ENCODE measurements around the gene CDH10. TPM values are rescaled to one million over a fixed set of nuclear protein-coding genes. Genes with fewer than 3 reads are reported as not detected.

The CDH10 gene
- total RNA-seq, 1 experiment from 2014 or later: 0.31 TPM

- no peak overlapping the region for H3K23ac ChIP-seq (ENCODE audit: insufficient read length, low read depth, low read length)
- no peak for TF ChIP-seq CTCF (conservative IDR thresholded peaks at IDR 0.05)
- H3K79me1 ChIP-seq (ENCODE audit: insufficient read depth, low read depth, low read length, poor library complexity, severe bottlenecking): no peaks in the 10 kb centered on the region
- H3K56ac ChIP-seq (ENCODE audit: insufficient read length, low read depth, low read length): no peak overlapping the region
- no peak overlapping the region for H4K8ac ChIP-seq (replicated peaks; ENCODE audit: insufficient read length, low read depth, low read length)
- H3K27ac ChIP-seq (ENCODE audit: insufficient read length, low read depth, low read length): no peak overlapping the region
- H3K4me2 ChIP-seq (ENCODE audit: insufficient read depth, insufficient read length, low read length): no peak overlapping the region
- no peaks in the 10 kb centered on the region for H3K9me3 ChIP-seq (ENCODE audit: control insufficient read depth, low read depth, low read length)
- H2BK20ac ChIP-seq (ENCODE audit: low read depth, low read length, poor library complexity, severe bottlenecking): no peak overlapping the region
- H2AFZ ChIP-seq (ENCODE audit: low read length): no peak overlapping the region
- no peak overlapping the region for H3K18ac ChIP-seq (ENCODE audit: insufficient read length, low read depth, low read length)
- WGBS (ENCODE audit: extremely low coverage, insufficient read length, low lambda C conversion rate): no CpG with 5 or more reads among the region's 1 CpG
- no peaks in the 10 kb centered on the region for H3K27me3 ChIP-seq (ENCODE audit: insufficient read depth, low read length)
- no peaks in the 10 kb centered on the region for H3K9me3 Mint-ChIP-seq
- H4K5ac ChIP-seq (ENCODE audit: insufficient read length, low read depth, low read length): no peak overlapping the region
- peaks cover 0 to 1% (median 0%) of the 10 kb centered on the region in 3 experiments; a peak in 1 of 7 replicates for H3K36me3 Mint-ChIP-seq (ENCODE audit: insufficient read depth in 1 of 3, low read depth in 3 of 3)
- no peak overlapping the region for H4K91ac ChIP-seq (ENCODE audit: insufficient read length, low read depth, low read length)
- H3K9ac ChIP-seq (ENCODE audit: extremely low read depth, insufficient read length, low read length): no peak overlapping the region
- no peak overlapping the region for H3K27ac Mint-ChIP-seq
- H3K79me2 ChIP-seq (ENCODE audit: insufficient read depth, low read length): no peaks in the 10 kb centered on the region
- H2BK5ac ChIP-seq (ENCODE audit: insufficient read length, low read length): no peak overlapping the region
- H3K4me3 Mint-ChIP-seq: no peak overlapping the region
- H3K4ac ChIP-seq (ENCODE audit: low read depth, low read length): no peak overlapping the region
- no peaks in the 10 kb centered on the region for H3K4me1 ChIP-seq (ENCODE audit: insufficient read depth, low read length)
- no peaks in the 10 kb centered on the region for H3K4me1 Mint-ChIP-seq
- H3T11ph ChIP-seq (ENCODE audit: low read length): no peak overlapping the region
- no peaks in the 10 kb centered on the region for H3K27me3 Mint-ChIP-seq (ENCODE audit: low read depth)
- H2BK120ac ChIP-seq (ENCODE audit: low read depth, low read length, poor library complexity, severe bottlenecking): no peak overlapping the region
- no peak overlapping the region for H2BK15ac ChIP-seq (ENCODE audit: low read depth, low read length)
- DNase-seq: no peak
- no peak overlapping the region for H2BK12ac ChIP-seq (ENCODE audit: insufficient read length, low read depth, low read length)
- H4K20me1 ChIP-seq (ENCODE audit: control insufficient read depth, insufficient read depth, insufficient read length): no peaks in the 10 kb centered on the region
- no peak overlapping the region for H3K14ac ChIP-seq (ENCODE audit: insufficient read depth, low read length)
- H2AK5ac ChIP-seq (ENCODE audit: insufficient read length, low read length): no peak overlapping the region
- no peaks in the 10 kb centered on the region for H3K23me2 ChIP-seq (ENCODE audit: insufficient read length, low read depth, low read length, poor library complexity, severe bottlenecking)
These were observed 15.0 kb downstream of the CDH10 start for GRCh38 chr5:24629798-24630197.

Data from H9 (cell line).